Measurements from ENCODE around the gene PSMA3. TPM values are rescaled to one million over a fixed set of nuclear protein-coding genes. Genes with fewer than 3 reads are reported as not detected.
A peak's percentile ranks its signal among the peaks of the same experiment; 100 is the strongest.

Gene PSMA3
- total RNA-seq, 1 donor from 2014 or later, result 142 TPM

GRCh38 chr14:58272588-58273372 lies 28.1 kb downstream of the PSMA3 start:
- ATAC-seq, result peak; percentile 49

GRCh38 chr14:58274881-58275280 lies 30.2 kb downstream of the PSMA3 start:
- no peak for ATAC-seq

- ATAC-seq, result no peak
These were observed 31.0 kb downstream of the PSMA3 start for GRCh38 chr14:58275527-58276190.

- ATAC-seq, result no peak
These were observed 31.6 kb downstream of the PSMA3 start for GRCh38 chr14:58276208-58276607.

- ATAC-seq, result no peak
These were observed 33.5 kb downstream of the PSMA3 start for GRCh38 chr14:58278177-58278576.

- ATAC-seq, result peak; percentile 79
These were observed 36.5 kb downstream of the PSMA3 start for GRCh38 chr14:58280954-58281787.

GRCh38 chr14:58281969-58282368 lies 37.3 kb downstream of the PSMA3 start:
- ATAC-seq, result no peak

- ATAC-seq, result no peak
These were observed 38.4 kb downstream of the PSMA3 start for GRCh38 chr14:58282925-58283593.

GRCh38 chr14:58283730-58284129 lies 39.1 kb downstream of the PSMA3 start:
- no peak for ATAC-seq

- no peak for ATAC-seq
These were observed 40.5 kb downstream of the PSMA3 start for GRCh38 chr14:58285132-58285531.

GRCh38 chr14:58287607-58288042 lies 43.0 kb downstream of the PSMA3 start:
- ATAC-seq, result no peak

GRCh38 chr14:58288106-58288792 lies 43.6 kb downstream of the PSMA3 start:
- ATAC-seq, result no peak

- ATAC-seq, result no peak
These were observed 47.0 kb downstream of the PSMA3 start for GRCh38 chr14:58291646-58292045.

GRCh38 chr14:58292187-58292586 lies 47.5 kb downstream of the PSMA3 start:
- ATAC-seq, result no peak

- ATAC-seq, result no peak
These were observed 49.6 kb downstream of the PSMA3 start for GRCh38 chr14:58294201-58294600.

GRCh38 chr14:58296726-58297125 lies 52.1 kb downstream of the PSMA3 start:
- ATAC-seq, result no peak

- ATAC-seq, result no peak
These were observed 52.7 kb downstream of the PSMA3 start for GRCh38 chr14:58297412-58297761.

GRCh38 chr14:58297762-58298476 lies 53.3 kb downstream of the PSMA3 start:
- peak; percentile 98 for ATAC-seq

GRCh38 chr14:58298477-58299400 lies 54.1 kb downstream of the PSMA3 start, which contains the start of gene ARID4A:
Gene ARID4A, plus strand, starts transcription at chr14:58298555. Its CDS starts 1,300 bp downstream, at chr14:58299855.
- peak; percentile 31 for ATAC-seq

All from esophagus mucosa (tissue), 1 donor.